Astrocyte (in vitro differentiated cells and primary cell): ENCODE results near the gene TMEM18. TPM values are rescaled to one million over a fixed set of nuclear protein-coding genes. Genes with fewer than 3 reads are reported as not detected.

Experiments used
- DNase-seq: peaks from one replicate; pipeline ENCODE4 v3.0.0-alpha.2; 2010; ENCODE audit warnings: low read depth
- FAIRE-seq: peaks from 2 replicates; lab custom pipeline; 2011; peaks lifted over from hg19 to GRCh38; lab: Jason Lieb, UNC
- H2AFZ ChIP-seq: 2 replicates; pipeline ENCODE4 v1.6.0; 2012; ENCODE audit warnings: low read depth, low read length, inconsistent platforms
- H3K27ac ChIP-seq: 2 replicates; pipeline ENCODE4 v1.5.1; 2011; ENCODE audit warnings: low read depth, low read length, inconsistent platforms
- H3K27me3 ChIP-seq: 2 replicates; pipeline ENCODE4 v1.6.0; 2011; ENCODE audit warnings: low read length, inconsistent platforms; ENCODE audit not compliant: insufficient read depth
- H3K36me3 ChIP-seq: 2 replicates; pipeline ENCODE4 v1.5.1; 2011; ENCODE audit warnings: low read length, inconsistent platforms; ENCODE audit not compliant: insufficient read depth
- H3K4me1 ChIP-seq: 2 replicates; pipeline ENCODE4 v1.5.1; 2011; ENCODE audit warnings: low read length, inconsistent platforms; ENCODE audit not compliant: insufficient read depth
- H3K4me2 ChIP-seq: 2 replicates; pipeline ENCODE4 v1.6.0; 2012; ENCODE audit warnings: low read length, inconsistent platforms
- H3K4me3 ChIP-seq: 2 replicates; pipeline ENCODE4 v1.5.1; 2011; ENCODE audit warnings: low read depth, mild to moderate bottlenecking, low read length, inconsistent platforms; ENCODE audit not compliant: insufficient read depth
- H3K79me2 ChIP-seq: 2 replicates; pipeline ENCODE4 v1.6.0; 2012; ENCODE audit warnings: mild to moderate bottlenecking, low read length, inconsistent platforms; ENCODE audit not compliant: insufficient read depth
- H3K9ac ChIP-seq: 2 replicates; pipeline ENCODE4 v1.6.0; 2012; ENCODE audit warnings: mild to moderate bottlenecking, low read length, inconsistent platforms
- H3K9me3 ChIP-seq: 2 replicates; pipeline ENCODE4 v1.5.1; 2012; ENCODE audit warnings: low read depth, mild to moderate bottlenecking, low read length, inconsistent platforms; ENCODE audit not compliant: insufficient read depth
- H4K20me1 ChIP-seq: 2 replicates; pipeline ENCODE4 v1.6.0; 2012; ENCODE audit warnings: low read length, inconsistent platforms; ENCODE audit not compliant: insufficient read depth
- H3K27ac Mint-ChIP-seq: one replicate; pipeline ENCODE4 v1.8.0; 2021; ENCODE audit warnings: mild to moderate bottlenecking, mixed read lengths; ENCODE audit not compliant: unreplicated experiment
- H3K27me3 Mint-ChIP-seq: one replicate; pipeline ENCODE4 v1.8.0; 2021; ENCODE audit warnings: low read depth, mixed read lengths; ENCODE audit not compliant: unreplicated experiment
- H3K36me3 Mint-ChIP-seq: one replicate; pipeline ENCODE4 v1.8.0; 2021; ENCODE audit warnings: low read depth, mixed read lengths; ENCODE audit not compliant: unreplicated experiment
- H3K4me1 Mint-ChIP-seq: one replicate; pipeline ENCODE4 v1.8.0; 2021; ENCODE audit warnings: low read depth, mixed read lengths; ENCODE audit not compliant: unreplicated experiment
- H3K4me3 Mint-ChIP-seq: one replicate; pipeline ENCODE4 v1.8.0; 2021; ENCODE audit warnings: mild to moderate bottlenecking, moderate library complexity, mixed read lengths; ENCODE audit not compliant: unreplicated experiment
- H3K9me3 Mint-ChIP-seq: one replicate; pipeline ENCODE4 v1.8.0; 2021; ENCODE audit warnings: mild to moderate bottlenecking, mixed read lengths; ENCODE audit not compliant: unreplicated experiment
- CTCF ChIP-seq: IDR thresholded peaks from 2 replicates; pipeline ENCODE4 v1.5.1; 2011; ENCODE audit warnings: low read depth, mild to moderate bottlenecking, inconsistent platforms, low read length, moderate library complexity; ENCODE audit not compliant: insufficient read depth
- EZH2 ChIP-seq: IDR thresholded peaks from 2 replicates; pipeline ENCODE4 v1.6.1; 2012; ENCODE audit warnings: mild to moderate bottlenecking, low read length, inconsistent platforms; ENCODE audit not compliant: insufficient read depth
- total RNA-seq: library from RNA; stranded (reverse); gene quantifications from 2 replicates; pipeline ENCODE4 v1.2.1, GENCODE V29; 2021

The TMEM18 gene
- total RNA-seq, 1 donor from 2014 or later: 16.8 TPM

- no peak overlapping the region for H3K27ac ChIP-seq
- H3K79me2 ChIP-seq: no peaks in the 10 kb centered on the region
- no peaks in the 10 kb centered on the region for H3K27me3 ChIP-seq
- H3K9ac ChIP-seq: no peak overlapping the region
- H3K4me1 Mint-ChIP-seq: no peaks in the 10 kb centered on the region
- H3K9me3 ChIP-seq: no peaks in the 10 kb centered on the region
- H3K27ac Mint-ChIP-seq: no peak overlapping the region
- H3K36me3 Mint-ChIP-seq: no peaks in the 10 kb centered on the region
- no peaks in the 10 kb centered on the region for H3K9me3 Mint-ChIP-seq
- H3K36me3 ChIP-seq: no peaks in the 10 kb centered on the region
- FAIRE-seq (no peak), DNase-seq (no peak)
- no peak overlapping the region for H2AFZ ChIP-seq
- peaks cover 4% of the 10 kb centered on the region for H3K27me3 Mint-ChIP-seq
- H3K4me1 ChIP-seq: no peaks in the 10 kb centered on the region
- no peak for TF ChIP-seq EZH2
- no peak for TF ChIP-seq CTCF
- no peaks in the 10 kb centered on the region for H4K20me1 ChIP-seq
- no peak overlapping the region for H3K4me2 ChIP-seq
- no peak overlapping the region for H3K4me3 ChIP-seq
- H3K4me3 Mint-ChIP-seq: no peak overlapping the region
These were observed 45.5 kb downstream of the TMEM18 start for GRCh38 chr2:631741-632140.

- Histone ChIP-seq H3K9me3 (no peaks in the 10 kb centered on the region), H3K4me3 (no peak overlapping the region), H3K27me3 (no peaks in the 10 kb centered on the region), H3K36me3 (no peaks in the 10 kb centered on the region), H3K27ac (no peak overlapping the region), H3K79me2 (no peaks in the 10 kb centered on the region), H4K20me1 (no peaks in the 10 kb centered on the region), H3K9ac (no peak overlapping the region), H3K4me1 (no peaks in the 10 kb centered on the region), H3K4me2 (no peak overlapping the region), H2AFZ (no peak overlapping the region)
- FAIRE-seq (no peak), DNase-seq (no peak)
- H3K4me1 Mint-ChIP-seq: no peaks in the 10 kb centered on the region
- H3K36me3 Mint-ChIP-seq: no peaks in the 10 kb centered on the region
- TF ChIP-seq EZH2: no peak
- TF ChIP-seq CTCF: no peak
- no peak overlapping the region for H3K27ac Mint-ChIP-seq
- H3K27me3 Mint-ChIP-seq: peaks cover 6% of the 10 kb centered on the region
- H3K4me3 Mint-ChIP-seq: no peak overlapping the region
- H3K9me3 Mint-ChIP-seq: no peaks in the 10 kb centered on the region
These were observed 46.5 kb downstream of the TMEM18 start for GRCh38 chr2:630451-631320.

- H3K4me3 ChIP-seq: no peak overlapping the region
- H3K27me3 ChIP-seq: no peaks in the 10 kb centered on the region
- H3K27ac ChIP-seq: no peak overlapping the region
- no peaks in the 10 kb centered on the region for H3K36me3 Mint-ChIP-seq
- H3K4me1 Mint-ChIP-seq: no peaks in the 10 kb centered on the region
- H3K36me3 ChIP-seq: no peaks in the 10 kb centered on the region
- DNase-seq (no peak), FAIRE-seq (no peak)
- H3K9me3 Mint-ChIP-seq: no peaks in the 10 kb centered on the region
- no peaks in the 10 kb centered on the region for H3K9me3 ChIP-seq
- H3K79me2 ChIP-seq: no peaks in the 10 kb centered on the region
- H4K20me1 ChIP-seq: no peaks in the 10 kb centered on the region
- H3K4me1 ChIP-seq: no peaks in the 10 kb centered on the region
- H3K27me3 Mint-ChIP-seq: peaks cover 13% of the 10 kb centered on the region
- no peak overlapping the region for H3K4me3 Mint-ChIP-seq
- H2AFZ ChIP-seq: no peak overlapping the region
- no peak overlapping the region for H3K4me2 ChIP-seq
- no peak overlapping the region for H3K9ac ChIP-seq
- H3K27ac Mint-ChIP-seq: no peak overlapping the region
- no peak for TF ChIP-seq CTCF
- TF ChIP-seq EZH2: no peak
These were observed 47.2 kb downstream of the TMEM18 start for GRCh38 chr2:629961-630360.
